B cell (primary cell): ENCODE results near the gene CYGB. TPM values are rescaled to one million over a fixed set of nuclear protein-coding genes. Genes with fewer than 3 reads are reported as not detected.
A peak's percentile ranks its signal among the peaks of the same experiment; 100 is the strongest.
"Not testable (repeated sequence)": the region's sequence is repeated elsewhere in the genome, so short reads cannot be mapped to it uniquely, and the experiment has no call there.

Experiments
- ATAC-seq: fragments of 200-7000 bp; cut with Tn5 transposase; one replicate; pipeline ENCODE4 v1.10.0; 2021; ENCODE audit warnings: low read depth, mild to moderate bottlenecking, moderate number of reproducible peaks, moderate library complexity
- CTCF ChIA-PET: fragments of 350-600 bp; sonication (Branson Sonifier 250); formaldehyde crosslinking; loops from one replicate; lab custom pipeline; 2021; ENCODE audit warnings: antibody characterized with exemption, inconsistent platforms; lab: Charles Lee
- POLR2A ChIA-PET: fragments of 350-600 bp; sonication (Branson Sonifier 250); formaldehyde crosslinking; loops from one replicate; lab custom pipeline; 2021; ENCODE audit warnings: antibody characterized with exemption; lab: Charles Lee
- DNase-seq: peaks from one replicate; pipeline ENCODE4 v3.0.0; 2013
- H2AFZ ChIP-seq: 2 replicates; pipeline ENCODE4 v1.6.1; 2012; ENCODE audit warnings: mild to moderate bottlenecking, low read depth, low read length; ENCODE audit not compliant: insufficient read depth, poor library complexity, severe bottlenecking
- H3K27ac ChIP-seq, 2 donors: 1 replicate in 1 of 2; 2 replicates in 1 of 2; pipeline ENCODE4 v1.5.1; 2012 to 2013; ENCODE audit warnings: low read length in 2 of 2, mild to moderate bottlenecking in 2 of 2, moderate library complexity in 1 of 2
- H3K27me3 ChIP-seq, 4 experiments: fragments of 200-600 bp in 1 of 4; sonication (generic) in 1 of 4; replicated peaks in 1 of 4; 1 replicate in 2 of 4; 2 replicates in 2 of 4; pipeline versions ENCODE4 v1.6.1 to v1.7.0; 2013 to 2016; ENCODE audit warnings: low read length in 3 of 4, mild to moderate bottlenecking in 2 of 4, mixed read lengths in 1 of 4, moderate library complexity in 1 of 4; ENCODE audit not compliant: insufficient read depth in 4 of 4, control insufficient read depth in 3 of 4; ENCODE audit errors: control extremely low read depth in 1 of 4
- H3K36me3 ChIP-seq, 2 experiments: replicated peaks in 1 of 2; 1 replicate in 1 of 2; 2 replicates in 1 of 2; pipeline versions ENCODE4 v1.6.1 to v1.7.1; 2013; ENCODE audit warnings: low read length in 1 of 2; ENCODE audit not compliant: insufficient read depth in 2 of 2, control insufficient read depth in 1 of 2; ENCODE audit errors: control extremely low read depth in 1 of 2, extremely low read depth in 1 of 2
- H3K4me1 ChIP-seq, 2 donors: fragments of 200-600 bp in 1 of 2; sonication (generic) in 1 of 2; 1 replicate in 1 of 2; 2 replicates in 1 of 2; pipeline versions ENCODE4 v1.5.1 to v1.6.1; 2013 to 2017; ENCODE audit warnings: low read length in 2 of 2; ENCODE audit not compliant: control insufficient read depth in 2 of 2, insufficient read depth in 2 of 2
- H3K4me2 ChIP-seq: replicated peaks from 2 replicates; pipeline ENCODE3; 2012; ENCODE audit warnings: mild to moderate bottlenecking, low read depth, low read length; ENCODE audit not compliant: poor library complexity, severe bottlenecking
- H3K4me3 ChIP-seq, 5 experiments: fragments of 200-600 bp in 1 of 5; sonication (generic) in 1 of 5; 1 replicate in 3 of 5; 2 replicates in 2 of 5; pipeline versions ENCODE4 v1.5.1 to v1.7.0; 2011 to 2016; ENCODE audit warnings: low read length in 4 of 5, mild to moderate bottlenecking in 4 of 5, low read depth in 2 of 5, control low read depth in 1 of 5, moderate library complexity in 1 of 5; ENCODE audit not compliant: insufficient read depth in 1 of 5; ENCODE audit errors: control extremely low read depth in 1 of 5, extremely low read depth in 1 of 5
- H3K79me2 ChIP-seq: fragments of 200-600 bp; sonication (generic); one replicate; pipeline ENCODE4 v1.6.0; 2016; ENCODE audit warnings: low read length; ENCODE audit not compliant: control insufficient read depth, insufficient read depth
- H3K9ac ChIP-seq: fragments of 200-600 bp; sonication (generic); 2 replicates; pipeline ENCODE4 v1.6.1; 2017; ENCODE audit warnings: mild to moderate bottlenecking, low read length, moderate library complexity
- H3K9me3 ChIP-seq, 3 donors: one replicate each; pipeline versions ENCODE4 v1.6.1 to v1.7.1; 2013; ENCODE audit warnings: low read length in 2 of 3; ENCODE audit not compliant: control insufficient read depth in 2 of 3, insufficient read depth in 1 of 3; ENCODE audit errors: control extremely low read depth in 1 of 3
- H4K20me1 ChIP-seq: 2 replicates; pipeline ENCODE4 v1.6.0; 2012; ENCODE audit warnings: mild to moderate bottlenecking, low read length; ENCODE audit not compliant: insufficient read depth, control insufficient read depth, poor library complexity, severe bottlenecking
- H3K27ac Mint-ChIP-seq: one replicate; pipeline ENCODE4 v1.8.0; 2021; ENCODE audit warnings: mixed read lengths
- H3K27me3 Mint-ChIP-seq: one replicate; pipeline ENCODE4 v1.8.0; 2021; ENCODE audit warnings: mixed read lengths
- H3K4me1 Mint-ChIP-seq: one replicate; pipeline ENCODE4 v1.8.0; 2021; ENCODE audit warnings: mixed read lengths
- H3K4me3 Mint-ChIP-seq: one replicate; pipeline ENCODE4 v1.8.0; 2021; ENCODE audit warnings: mixed read lengths
- H3K9me3 Mint-ChIP-seq: one replicate; pipeline ENCODE4 v1.8.0; 2022; ENCODE audit warnings: mixed read lengths; ENCODE audit not compliant: insufficient read depth
- EZH2 ChIP-seq: IDR thresholded peaks from 2 replicates; pipeline ENCODE4 v1.6.1; 2012; ENCODE audit warnings: borderline replicate concordance, low read depth, mild to moderate bottlenecking, moderate library complexity, low read length; ENCODE audit not compliant: insufficient read depth, poor library complexity, severe bottlenecking
- WGBS: methylation state at CpG from one replicate; pipeline ENCODE4 v1.1.5; 2013; ENCODE audit warnings: missing lambda C conversion rate; ENCODE audit not compliant: insufficient coverage; 5-methylcytosine and 5-hydroxymethylcytosine counted together
- intact Hi-C: fragments of 100-400 bp; cut with micrococcal nuclease; formaldehyde crosslinking; loops from one replicate; pipeline ENCODE4 v1.10.0; 2022
- polyA plus RNA-seq: library from polyadenylated mRNA; depleted of rRNA; stranded (reverse); fragments of >200 nt; gene quantifications from 2 replicates; pipeline ENCODE4 v1.2.3, GENCODE V29; 2012
- total RNA-seq, 2 donors: library from RNA; stranded (reverse); fragments of 120-200 nt in 1 of 2; gene quantifications; 1 replicate in 1 of 2; 2 replicates in 1 of 2; pipeline versions ENCODE4 v1.2.3 to v1.2.4, GENCODE V29; 2013 to 2022

Gene CYGB
- total and polyA plus RNA-seq, 2 donors (not counting 1 experiment from before 2014, with no cell fraction given): 0.42 to 2.7 TPM

DNA sequence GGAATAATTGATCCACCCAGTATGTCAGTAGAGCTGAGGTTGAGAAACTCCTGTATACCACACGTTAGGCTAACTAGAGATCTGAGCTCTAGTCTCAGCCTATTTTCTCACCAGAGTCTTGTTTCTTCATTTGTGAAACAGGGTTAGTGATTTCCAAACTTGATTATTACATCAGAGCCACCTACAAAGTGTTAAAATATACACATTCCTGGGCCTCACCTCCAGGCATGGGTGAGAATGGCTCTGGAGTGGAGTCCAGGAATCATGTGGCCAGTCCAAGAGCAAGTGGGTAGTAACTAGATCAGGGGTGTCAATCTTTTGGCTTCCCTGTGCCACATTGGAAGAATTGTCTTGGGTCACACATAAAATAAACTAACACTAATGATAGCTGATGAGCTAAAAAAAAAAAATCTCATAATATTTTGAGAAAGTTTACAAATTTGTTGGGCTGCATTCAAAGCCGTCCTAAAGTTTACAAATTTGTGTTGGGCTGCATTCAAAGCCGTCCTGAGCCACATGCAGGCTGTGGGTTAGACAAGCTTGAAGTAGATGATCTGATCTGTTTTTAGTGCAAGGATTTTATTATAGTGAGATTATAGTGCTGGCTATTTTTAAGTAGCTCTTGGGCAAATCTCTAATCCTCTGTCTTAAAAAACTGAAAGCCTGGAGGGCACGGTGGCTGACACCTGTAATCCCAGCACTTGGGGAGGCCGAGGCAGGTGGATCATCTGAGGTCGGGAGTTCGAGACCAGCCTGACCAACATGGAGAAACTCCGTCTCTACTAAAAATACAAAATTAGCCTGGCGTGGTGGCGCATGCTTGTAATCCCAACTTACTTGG, 22.7 kb upstream of the CYGB start:
- DNase-seq (no peak), ATAC-seq (no peak)
- H3K79me2 ChIP-seq: peaks cover 45% of the 10 kb centered on the region
- H3K9ac ChIP-seq: no peak overlapping the region
- H2AFZ ChIP-seq: no peak overlapping the region
- peaks cover 18% of the 10 kb centered on the region for H4K20me1 ChIP-seq
- WGBS: 90% methylated on average over 4 of the region's 10 CpGs
- no peaks in the 10 kb centered on the region for H3K9me3 ChIP-seq
- H3K27ac Mint-ChIP-seq: peak overlapping the region; percentile 63
- intact Hi-C loops: no loop called here
- peak overlapping the region; percentile 60 for H3K4me3 Mint-ChIP-seq
- H3K4me1 Mint-ChIP-seq: peaks cover 58% of the 10 kb centered on the region
- peaks cover 16 to 37% of the 10 kb centered on the region in 2 donors for H3K4me1 ChIP-seq
- no peaks in the 10 kb centered on the region for H3K27me3 ChIP-seq
- H3K4me2 ChIP-seq: peak overlapping the region; percentile 27
- H3K4me3 ChIP-seq: no peak overlapping the region
- H3K27me3 Mint-ChIP-seq: no peaks in the 10 kb centered on the region
- H3K36me3 ChIP-seq: peaks cover 1 to 31% of the 10 kb centered on the region in 2 experiments
- peak overlapping the region in 1 of 2 donors; percentile 3 for H3K27ac ChIP-seq
- no peak for TF ChIP-seq EZH2
- CTCF ChIA-PET: interaction anchor here (0.6 to 7.1 kb wide), 6 partner anchors 37 to 378 kb away, joined by 3 to 84 read pairs (median 4); no protein-coding TSS in a partner anchor
- H3K9me3 Mint-ChIP-seq: no peaks in the 10 kb centered on the region
- POLR2A ChIA-PET: interaction anchor here (1.1 kb wide), 1 partner anchor 24 kb away, joined by 3 read pairs; no protein-coding TSS in a partner anchor

DNA sequence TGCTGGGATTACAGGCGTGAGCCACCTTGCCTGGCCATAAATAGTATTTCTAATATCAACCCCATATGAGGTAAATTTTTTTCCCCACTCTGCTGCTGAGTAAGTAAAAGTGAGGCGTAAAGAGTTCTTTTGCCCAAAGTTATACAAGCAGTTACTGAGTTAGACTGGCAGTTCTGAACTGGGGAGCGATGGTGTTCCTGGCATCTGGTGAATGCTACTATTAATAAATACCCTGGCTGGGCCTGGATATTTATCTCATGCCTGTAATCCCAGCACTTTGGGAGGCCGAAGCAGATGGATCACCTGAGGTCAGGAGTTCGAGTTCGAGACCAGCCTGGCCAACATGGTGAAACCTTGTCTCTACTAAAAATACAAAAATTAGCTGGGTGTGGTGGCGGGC, 22.0 kb upstream of the CYGB start:
- not testable (repeated sequence) for H3K9me3 ChIP-seq, H3K27ac ChIP-seq, H3K27me3 ChIP-seq, DNase-seq, ATAC-seq, H3K9me3 Mint-ChIP-seq, H3K27me3 Mint-ChIP-seq, H3K9ac ChIP-seq, H3K27ac Mint-ChIP-seq, H3K4me3 ChIP-seq, H2AFZ ChIP-seq
- intact Hi-C loops: loop anchor here (5.0 kb wide), 1 partner anchor 153 kb away; the partner anchor contains the start of gene MXRA7
- Mint-ChIP-seq H3K4me3 (peak overlapping the region; percentile 100), H3K4me1 (peaks cover 62% of the 10 kb centered on the region)
- H4K20me1 ChIP-seq: peaks cover 18% of the 10 kb centered on the region
- H3K4me2 ChIP-seq: peak overlapping the region; percentile 87
- WGBS: 90% methylated on average over 2 of the region's 7 CpGs
- H3K4me1 ChIP-seq: peaks cover 16 to 37% of the 10 kb centered on the region in 2 donors
- ChIA-PET POLR2A (interaction anchor here (0.6 to 1.1 kb wide), 2 partner anchors 25 to 169 kb away, joined by 3 to 5 read pairs; no protein-coding TSS in a partner anchor), CTCF (interaction anchor here (0.6 to 7.1 kb wide), 6 partner anchors 13 to 377 kb away, joined by 3 to 84 read pairs (median 4); partner anchors contain the start of gene ST6GALNAC2)
- H3K36me3 ChIP-seq: peaks cover 1 to 24% of the 10 kb centered on the region in 2 experiments
- peaks cover 49% of the 10 kb centered on the region for H3K79me2 ChIP-seq
